Gastroesophageal sphincter (tissue), 4 donors: ENCODE data around the gene PCIF1. TPM values are rescaled to one million over a fixed set of nuclear protein-coding genes. Genes with fewer than 3 reads are reported as not detected.

Experiments used
- ATAC-seq: fragments of 150-250 bp; one replicate; pipeline ENCODE4 v1.9.1; 2016; ENCODE audit warnings: mild to moderate bottlenecking, moderate library complexity
- H3K27ac ChIP-seq, 4 donors: fragments of 200-600 bp; sonication (generic) in 3 of 4; 1 replicate in 3 of 4; 2 replicates in 1 of 4; pipeline ENCODE4 v1.5.1; 2016 to 2019
- H3K27me3 ChIP-seq: fragments of 200-600 bp; sonication (generic); one replicate; pipeline ENCODE4 v1.5.1; 2019
- H3K36me3 ChIP-seq, 2 donors: fragments of 200-600 bp; sonication (generic); one replicate each; pipeline ENCODE4 v1.5.1; 2019; ENCODE audit warnings: control low read depth in 1 of 2
- H3K4me1 ChIP-seq, 3 donors: fragments of 200-600 bp; sonication (generic); 1 replicate in 2 of 3; 2 replicates in 1 of 3; pipeline ENCODE4 v1.5.1; 2016 to 2019; ENCODE audit warnings: control low read depth in 2 of 3
- H3K4me3 ChIP-seq, 2 donors: fragments of 200-600 bp; sonication (generic); one replicate each; pipeline ENCODE4 v1.5.1; 2019; ENCODE audit warnings: mild to moderate bottlenecking in 1 of 2, moderate library complexity in 1 of 2
- H3K9me3 ChIP-seq, 3 donors: fragments of 200-600 bp; sonication (generic); one replicate each; pipeline ENCODE4 v1.5.1; 2017 to 2019; ENCODE audit warnings: control low read depth in 2 of 3
- EP300 ChIP-seq: sonication (generic); formaldehyde crosslinking; IDR thresholded peaks from one replicate; pipeline ENCODE4 v1.6.1; 2017; ENCODE audit warnings: antibody characterized with exemption, mild to moderate bottlenecking
- POLR2A ChIP-seq, 2 donors: fragments of 450-650 bp; IDR thresholded peaks; one replicate each; pipeline ENCODE4 v1.6.1; 2017; ENCODE audit warnings: antibody characterized with exemption in 2 of 2, mild to moderate bottlenecking in 2 of 2, moderate library complexity in 1 of 2
- POLR2AphosphoS5 ChIP-seq: sonication (generic); formaldehyde crosslinking; IDR thresholded peaks from one replicate; pipeline ENCODE4 v1.6.1; 2017; ENCODE audit warnings: antibody characterized with exemption
- WGBS, 2 donors: methylation state at CpG; one replicate each; pipeline ENCODE4 v1.1.5; 2018; ENCODE audit warnings: low coverage in 1 of 2; 5-methylcytosine and 5-hydroxymethylcytosine counted together
- total RNA-seq, 4 donors: library from RNA; depleted of rRNA; stranded (reverse); fragments of >200 nt; gene quantifications; one replicate each; pipeline ENCODE4 v1.1.0, GENCODE V29; 2016
- TF ChIP-seq, protein P1 (sequence below), 4 experiments: fragments of 200-600 bp in 2 of 4; fragments of 450-650 bp in 2 of 4; sonication (generic) in 1 of 4; IDR thresholded peaks; one replicate each; pipeline ENCODE4 v1.5.1; 2017 to 2019; ENCODE audit warnings: antibody characterized with exemption in 4 of 4, mild to moderate bottlenecking in 2 of 4, moderate library complexity in 2 of 4

The PCIF1 gene
- total RNA-seq, 4 donors from 2014 or later, result 21.5 to 45.3 (median 39.2) TPM

DNA sequence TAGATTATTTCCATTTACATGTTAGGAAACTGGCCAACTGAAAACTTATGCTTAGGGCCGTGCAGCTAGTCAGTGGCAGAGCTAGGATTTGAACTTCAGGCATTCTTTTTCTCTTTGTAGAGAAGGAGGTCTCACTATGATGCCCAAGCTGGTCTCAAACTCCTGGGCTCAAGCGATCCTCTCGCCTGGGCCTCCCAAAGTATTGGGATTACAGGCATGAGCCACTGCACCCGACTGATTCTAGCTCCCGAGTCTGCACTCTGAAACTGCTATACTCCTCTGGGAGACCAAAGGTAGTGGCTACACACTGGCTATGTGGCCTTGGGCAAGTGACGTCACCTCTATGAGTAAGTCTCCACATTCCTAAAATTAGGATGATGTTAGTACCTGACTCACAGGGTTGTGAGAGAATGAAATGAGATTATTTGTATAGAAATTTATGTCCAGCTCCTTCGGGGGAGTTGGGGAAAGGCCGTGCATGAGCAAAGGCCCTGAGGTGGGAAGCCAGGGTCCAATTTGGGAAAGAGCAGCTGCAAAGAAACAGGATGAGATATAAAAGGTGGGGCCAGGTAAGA lies 28.9 kb upstream of the PCIF1 start:
- TF ChIP-seq, protein P1, sequence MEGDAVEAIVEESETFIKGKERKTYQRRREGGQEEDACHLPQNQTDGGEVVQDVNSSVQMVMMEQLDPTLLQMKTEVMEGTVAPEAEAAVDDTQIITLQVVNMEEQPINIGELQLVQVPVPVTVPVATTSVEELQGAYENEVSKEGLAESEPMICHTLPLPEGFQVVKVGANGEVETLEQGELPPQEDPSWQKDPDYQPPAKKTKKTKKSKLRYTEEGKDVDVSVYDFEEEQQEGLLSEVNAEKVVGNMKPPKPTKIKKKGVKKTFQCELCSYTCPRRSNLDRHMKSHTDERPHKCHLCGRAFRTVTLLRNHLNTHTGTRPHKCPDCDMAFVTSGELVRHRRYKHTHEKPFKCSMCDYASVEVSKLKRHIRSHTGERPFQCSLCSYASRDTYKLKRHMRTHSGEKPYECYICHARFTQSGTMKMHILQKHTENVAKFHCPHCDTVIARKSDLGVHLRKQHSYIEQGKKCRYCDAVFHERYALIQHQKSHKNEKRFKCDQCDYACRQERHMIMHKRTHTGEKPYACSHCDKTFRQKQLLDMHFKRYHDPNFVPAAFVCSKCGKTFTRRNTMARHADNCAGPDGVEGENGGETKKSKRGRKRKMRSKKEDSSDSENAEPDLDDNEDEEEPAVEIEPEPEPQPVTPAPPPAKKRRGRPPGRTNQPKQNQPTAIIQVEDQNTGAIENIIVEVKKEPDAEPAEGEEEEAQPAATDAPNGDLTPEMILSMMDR (IDR thresholded peaks at IDR 0.05), result no peak
- no peak for TF ChIP-seq EP300
- no peak for TF ChIP-seq POLR2A (IDR thresholded peaks at IDR 0.05)
- no peak for TF ChIP-seq POLR2AphosphoS5
- no peaks in the 10 kb centered on the region for H3K9me3 ChIP-seq
- H3K36me3 ChIP-seq, result peaks cover 0 to 57% of the 10 kb centered on the region in 2 donors
- 75 to 86% methylated on average over 4 to 6 of the region's 8 CpGs for WGBS, 2 donors
- H3K4me1 ChIP-seq, result no peaks in the 10 kb centered on the region
- no peak for ATAC-seq
- no peaks in the 10 kb centered on the region for H3K27me3 ChIP-seq
- no peak overlapping the region for H3K27ac ChIP-seq
- no peak overlapping the region for H3K4me3 ChIP-seq

DNA sequence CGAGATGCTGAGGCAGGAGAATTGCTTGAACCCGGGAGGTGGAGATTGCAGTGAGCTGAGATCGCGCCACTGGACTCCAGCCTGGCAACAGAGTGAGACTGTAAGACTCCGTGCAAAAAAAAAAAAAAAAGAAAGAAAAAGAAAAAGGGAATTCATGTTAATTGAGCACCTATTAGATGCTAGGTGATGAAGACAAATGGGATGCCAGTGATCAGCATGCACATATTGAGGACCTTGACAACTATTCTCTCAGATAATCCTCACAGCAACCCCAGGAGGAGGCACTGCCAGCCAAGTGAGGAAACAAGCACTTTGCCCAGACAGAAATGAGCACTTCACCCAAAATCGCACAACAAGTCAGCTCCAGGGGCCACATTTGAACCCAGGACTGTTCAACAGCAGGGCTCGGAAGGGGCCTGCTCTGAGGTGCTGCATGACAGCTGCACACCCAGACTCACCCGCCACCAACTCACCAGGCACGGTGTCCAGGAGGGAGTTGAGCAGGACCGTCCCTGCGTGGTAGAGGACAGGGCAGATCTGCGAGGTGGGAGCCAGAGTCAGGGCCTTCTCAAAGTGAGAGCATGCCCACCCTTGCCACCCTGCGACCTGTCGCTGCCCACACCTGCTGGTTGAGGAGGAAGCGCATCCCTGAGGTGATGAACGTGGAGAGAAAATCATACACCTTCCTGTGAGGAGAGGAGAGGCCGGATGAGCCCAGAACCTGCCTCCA lies 27.1 kb upstream of the PCIF1 start:
- H3K4me1 ChIP-seq, result peaks cover 0 to 17% (median 1%) of the 10 kb centered on the region in 3 donors
- H3K9me3 ChIP-seq, result no peaks in the 10 kb centered on the region
- WGBS, 2 donors, result 80 to 95% methylated on average over 3 to 9 of the region's 17 CpGs
- peaks cover 0 to 42% of the 10 kb centered on the region in 2 donors for H3K36me3 ChIP-seq
- no peak overlapping the region for H3K4me3 ChIP-seq
- TF ChIP-seq POLR2AphosphoS5, result no peak
- TF ChIP-seq EP300, result no peak
- TF ChIP-seq POLR2A (IDR thresholded peaks at IDR 0.05), result no peak
- no peak for ATAC-seq
- no peak overlapping the region for H3K27ac ChIP-seq
- H3K27me3 ChIP-seq, result peaks cover 4% of the 10 kb centered on the region

DNA sequence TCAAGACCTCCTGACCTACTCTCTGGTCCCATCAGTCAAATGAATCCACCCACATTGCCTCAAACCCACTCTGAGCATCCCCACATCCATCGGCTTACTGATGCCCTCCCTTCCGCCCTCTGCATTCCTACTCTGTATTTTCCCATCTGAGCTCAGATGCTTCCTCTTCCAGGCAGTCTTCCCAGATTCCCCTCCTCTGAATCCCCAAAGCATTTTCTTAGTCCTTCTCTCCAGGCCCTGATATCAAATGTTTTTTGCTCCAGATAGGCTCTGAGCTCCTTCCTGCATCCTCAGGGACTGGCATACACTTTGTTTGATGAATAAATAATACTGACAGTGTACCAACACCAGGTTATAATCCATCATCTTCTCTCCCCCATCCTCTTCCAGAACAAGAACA lies 26.4 kb upstream of the PCIF1 start:
- TF ChIP-seq, protein P1 (IDR thresholded peaks at IDR 0.05), result no peak
- no peak for TF ChIP-seq POLR2AphosphoS5
- no peak for TF ChIP-seq POLR2A (IDR thresholded peaks at IDR 0.05)
- TF ChIP-seq EP300, result no peak
- WGBS, 2 donors, result 91 to 100% methylated on average over 2 of the region's 2 CpGs
- Histone ChIP-seq H3K27ac (no peak overlapping the region), H3K4me1 (peaks cover 0 to 23% (median 5%) of the 10 kb centered on the region in 3 donors), H3K36me3 (peaks cover 0 to 37% of the 10 kb centered on the region in 2 donors), H3K4me3 (no peak overlapping the region), H3K27me3 (peaks cover 11% of the 10 kb centered on the region), H3K9me3 (no peaks in the 10 kb centered on the region)
- ATAC-seq, result no peak

DNA sequence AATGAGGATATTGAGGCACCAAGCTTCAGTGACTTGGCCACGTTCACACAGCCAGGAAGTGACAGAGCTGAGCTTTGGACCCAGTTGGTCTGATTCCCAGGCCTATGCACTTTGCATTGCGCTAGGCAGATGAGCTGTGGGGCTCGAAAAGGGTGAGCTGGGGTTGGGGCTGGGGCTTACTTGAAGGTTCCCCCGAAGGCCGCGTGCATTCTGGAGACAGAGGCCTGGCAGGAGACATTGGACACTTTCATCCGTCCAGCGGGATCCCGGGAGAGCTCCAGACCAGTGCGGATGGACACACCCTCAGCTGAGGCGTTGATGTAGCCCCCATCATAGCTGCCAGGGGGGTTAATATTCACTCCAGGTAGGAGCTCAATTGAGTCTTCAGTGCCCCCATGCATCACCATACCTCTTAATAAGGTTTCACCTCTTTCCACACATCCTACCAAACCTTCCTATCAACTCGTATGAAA lies 25.1 kb upstream of the PCIF1 start:
- TF ChIP-seq, protein P1 (IDR thresholded peaks at IDR 0.05), result no peak
- TF ChIP-seq EP300 (no peak), POLR2AphosphoS5 (no peak), POLR2A (IDR thresholded peaks at IDR 0.05) (no peak)
- Histone ChIP-seq H3K27ac (peak overlapping the region in 1 of 4 donors; percentile 89), H3K4me1 (peaks cover 0 to 23% (median 5%) of the 10 kb centered on the region in 3 donors), H3K36me3 (peaks cover 0 to 28% of the 10 kb centered on the region in 2 donors), H3K27me3 (peaks cover 19% of the 10 kb centered on the region), H3K4me3 (no peak overlapping the region), H3K9me3 (no peaks in the 10 kb centered on the region)
- 82 to 83% methylated on average over 2 to 8 of the region's 12 CpGs for WGBS, 2 donors
- ATAC-seq, result no peak

DNA sequence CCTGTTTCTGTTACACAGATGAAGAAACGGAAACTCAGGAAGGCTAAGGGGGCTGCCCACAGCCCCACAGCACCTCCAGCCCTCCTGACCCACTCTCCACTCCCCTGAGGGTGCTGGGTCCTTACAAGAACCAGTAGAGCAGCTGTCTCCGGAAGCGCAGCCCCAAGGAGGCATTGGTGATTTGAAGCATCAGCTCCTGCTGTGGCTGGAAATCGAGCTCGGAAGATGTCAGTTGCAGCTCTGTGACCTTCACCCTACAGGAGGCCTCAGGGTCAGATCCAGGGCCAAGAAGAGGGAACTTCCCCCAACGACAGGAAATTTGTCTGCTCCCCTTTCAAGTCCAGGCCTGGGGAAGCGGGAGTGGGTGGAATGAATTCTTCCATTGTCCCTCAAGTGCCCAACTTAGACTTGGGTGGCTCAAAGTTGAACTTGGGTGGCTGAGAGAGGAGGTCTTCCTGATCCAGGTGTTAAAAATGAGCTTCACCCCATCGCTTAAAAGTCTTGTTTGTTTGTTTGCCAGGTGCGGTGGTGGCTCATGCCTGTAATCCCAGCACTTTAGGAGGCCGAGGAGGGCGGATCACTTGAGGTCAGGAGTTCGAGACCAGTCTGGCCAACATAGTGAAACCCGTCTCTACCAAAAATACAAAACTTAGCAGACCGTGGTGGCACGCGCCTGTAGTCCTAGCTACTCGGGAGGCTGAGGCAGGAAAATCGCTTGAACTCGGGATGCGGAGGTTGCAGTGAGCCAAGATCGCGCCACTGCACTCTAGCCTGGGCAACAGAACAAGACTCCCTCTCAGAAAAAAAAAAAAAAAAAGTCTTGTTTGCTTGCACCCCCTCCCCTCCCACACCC lies 24.4 kb upstream of the PCIF1 start:
- peak overlapping the region in 1 of 2 donors; percentile 60 for H3K4me3 ChIP-seq
- H3K4me1 ChIP-seq, result peaks cover 0 to 23% (median 5%) of the 10 kb centered on the region in 3 donors
- peaks cover 0 to 22% of the 10 kb centered on the region in 2 donors for H3K36me3 ChIP-seq
- peaks cover 19% of the 10 kb centered on the region for H3K27me3 ChIP-seq
- H3K9me3 ChIP-seq, result no peaks in the 10 kb centered on the region
- no peak for ATAC-seq
- peak overlapping the region in 3 of 4 donors; percentile 54 to 89 (median 82) for H3K27ac ChIP-seq
- WGBS, 2 donors, result 40 to 56% methylated on average over 1 to 12 of the region's 22 CpGs
- TF ChIP-seq POLR2AphosphoS5 (no peak), EP300 (no peak), POLR2A (IDR thresholded peaks at IDR 0.05) (no peak)
- TF ChIP-seq, protein P1 (IDR thresholded peaks at IDR 0.05), result no peak
